GM12878 (cell line): ENCODE measurements around the gene NUP93. TPM values are rescaled to one million over a fixed set of nuclear protein-coding genes. Genes with fewer than 3 reads are reported as not detected.

Experiments used
- ATAC-seq: fragments of 200-7000 bp; cut with Tn5 transposase; 3 replicates; pipeline ENCODE4 v1.9.1; 2020; ENCODE audit warnings: mild to moderate bottlenecking, moderate library complexity
- BruUV-seq: library from RNA; stranded (reverse); fragments of 400-500 nt; replicated peaks from 2 replicates; lab custom pipeline; 2021; lab: Mats Ljungman, UMichigan
- CTCF ChIA-PET: fragments of 300-600 bp; sonication (Branson Sonifier 250); formaldehyde crosslinking; extraction: SDS; loops from one replicate; lab custom pipeline; 2021; ENCODE audit warnings: inconsistent platforms; lab: Yijun Ruan, JAX
- POLR2A ChIA-PET: fragments of 350-600 bp; formaldehyde crosslinking; extraction: SDS; loops from one replicate; lab custom pipeline; 2021; ENCODE audit warnings: inconsistent platforms; lab: Charles Lee
- RAD21 ChIA-PET: fragments of 300-600 bp; sonication (Branson Sonifier 250); formaldehyde crosslinking; loops from one replicate; lab custom pipeline; 2023; ENCODE audit warnings: antibody characterized with exemption; ENCODE audit not compliant: unreplicated experiment; lab: Charles Lee
- SMC1A ChIA-PET: fragments of 300-600 bp; sonication (Branson Sonifier 250); formaldehyde crosslinking; loops from one replicate; lab custom pipeline; 2023; ENCODE audit not compliant: unreplicated experiment, uncharacterized antibody; lab: Charles Lee
- DNase-seq: peaks from one replicate; pipeline ENCODE4 v3.0.0-alpha.2; 2011; ENCODE audit warnings: low read depth, low spot score
- FAIRE-seq: peaks from 3 replicates; lab custom pipeline; 2011; peaks lifted over from hg19 to GRCh38; lab: Jason Lieb, UNC
- H2AFZ ChIP-seq: 2 replicates; pipeline ENCODE4 v1.6.0; 2011; ENCODE audit warnings: low read depth, low read length, control low read depth; ENCODE audit not compliant: control insufficient read depth
- H3K27ac ChIP-seq: 2 replicates; pipeline ENCODE4 v1.5.1; 2011; ENCODE audit warnings: control low read depth; ENCODE audit not compliant: control insufficient read depth, insufficient read depth
- H3K27me3 ChIP-seq, 2 experiments: replicated peaks in 1 of 2; 2 replicates each; pipeline versions ENCODE4 v1.6.0 to v1.6.1; 2011; ENCODE audit warnings: low read length in 1 of 2; ENCODE audit not compliant: control insufficient read depth in 2 of 2, insufficient read depth in 2 of 2
- H3K36me3 ChIP-seq, 2 experiments: 2 replicates each; pipeline ENCODE4 v1.5.1; 2011; ENCODE audit warnings: low read length in 1 of 2; ENCODE audit not compliant: control insufficient read depth in 2 of 2, insufficient read depth in 2 of 2
- H3K4me1 ChIP-seq: 2 replicates; pipeline ENCODE4 v1.6.1; 2011; ENCODE audit warnings: mild to moderate bottlenecking, low read length, moderate library complexity, mixed read lengths; ENCODE audit not compliant: control insufficient read depth, insufficient read depth
- H3K4me2 ChIP-seq: 2 replicates; pipeline ENCODE4 v1.6.0; 2011; ENCODE audit warnings: control low read depth; ENCODE audit not compliant: control insufficient read depth, insufficient read depth
- H3K4me3 ChIP-seq: fragments of 200-600 bp; sonication (generic); 2 replicates; pipeline ENCODE4 v1.5.1; 2016
- H3K79me2 ChIP-seq: 2 replicates; pipeline ENCODE4 v1.6.0; 2011; ENCODE audit warnings: low read length; ENCODE audit not compliant: control insufficient read depth, insufficient read depth
- H3K9ac ChIP-seq: 2 replicates; pipeline ENCODE4 v1.8.0; 2011; ENCODE audit warnings: low read length, control low read depth, mixed read lengths; ENCODE audit not compliant: control insufficient read depth, insufficient read depth
- H3K9me3 ChIP-seq: replicated peaks from 3 replicates; pipeline ENCODE4 v1.5.1; 2011; ENCODE audit warnings: mild to moderate bottlenecking, low read length; ENCODE audit not compliant: control insufficient read depth, insufficient read depth
- H4K20me1 ChIP-seq: 2 replicates; pipeline ENCODE4 v1.6.0; 2011; ENCODE audit not compliant: control insufficient read depth, insufficient read depth
- CBX3 ChIP-seq: fragments of 200-600 bp; sonication (generic); IDR thresholded peaks from 2 replicates; pipeline ENCODE4 v1.6.1; 2016; ENCODE audit warnings: low read depth, borderline replicate concordance
- HDGF ChIP-seq: fragments of 450-650 bp; IDR thresholded peaks from 2 replicates; pipeline ENCODE4 v1.6.1; 2016; ENCODE audit warnings: antibody characterized with exemption
- MEF2B ChIP-seq: fragments of 450-650 bp; IDR thresholded peaks from 2 replicates; pipeline ENCODE4 v1.6.1; 2018; ENCODE audit warnings: mild to moderate bottlenecking, moderate library complexity; ENCODE audit not compliant: partially characterized antibody, poor library complexity, severe bottlenecking
- MXI1 ChIP-seq: fragments of 150-350 bp; IDR thresholded peaks from 2 replicates; pipeline ENCODE4 v1.6.1; 2011; ENCODE audit warnings: low read depth, mild to moderate bottlenecking, inconsistent platforms, low read length, improper control_type of control experiment
- NBN ChIP-seq: fragments of 450-650 bp; IDR thresholded peaks from 2 replicates; pipeline ENCODE4 v1.6.1; 2016
- NR2C2 ChIP-seq: IDR thresholded peaks from 2 replicates; pipeline ENCODE4 v1.6.1; 2011; ENCODE audit warnings: borderline replicate concordance, low read depth; ENCODE audit not compliant: control insufficient read depth, insufficient read length
- NRF1 ChIP-seq: conservative IDR thresholded peaks from 2 replicates; pipeline ENCODE4 v1.6.1; 2011; ENCODE audit warnings: mild to moderate bottlenecking, low read depth, low read length, improper control_type of control experiment
- REST ChIP-seq: IDR thresholded peaks from 2 replicates; pipeline ENCODE4 v1.6.1; 2012; ENCODE audit warnings: mild to moderate bottlenecking, low read depth, low read length
- SMAD1 ChIP-seq: fragments of 450-650 bp; IDR thresholded peaks from 2 replicates; pipeline ENCODE4 v1.6.1; 2018; ENCODE audit warnings: mild to moderate bottlenecking, low read depth; ENCODE audit not compliant: partially characterized antibody
- SREBF1 ChIP-seq: IDR thresholded peaks from 2 replicates; pipeline ENCODE4 v1.6.1; 2012; ENCODE audit warnings: mild to moderate bottlenecking, low read length
- SREBF2 ChIP-seq: IDR thresholded peaks from 2 replicates; pipeline ENCODE4 v1.6.1; 2012; ENCODE audit warnings: mild to moderate bottlenecking, low read length
- TAF1 ChIP-seq: IDR thresholded peaks from 2 replicates; pipeline ENCODE4 v1.6.1; 2011; ENCODE audit warnings: mild to moderate bottlenecking, low read depth, low read length, borderline replicate concordance
- TCF12 ChIP-seq: IDR thresholded peaks from 2 replicates; pipeline ENCODE4 v1.6.1; 2011; ENCODE audit warnings: low read depth, mild to moderate bottlenecking, low read length
- WGBS: methylation state at CpG from one replicate; pipeline ENCODE4 v1.1.6; 2016; ENCODE audit warnings: low lambda C conversion rate; ENCODE audit not compliant: insufficient replicate concordance, insufficient coverage; ENCODE audit errors: missing lambda C conversion rate; 5-methylcytosine and 5-hydroxymethylcytosine counted together
- in situ Hi-C: fragments of 300-500 bp; cut with MboI; formaldehyde crosslinking; loops from 9 replicates; pipeline ENCODE4 v1.14.3; 2018; ENCODE audit warnings: mixed read lengths
- intact Hi-C: fragments of 100-400 bp; cut with micrococcal nuclease; formaldehyde crosslinking; loops from one replicate; pipeline ENCODE4 v1.14.2; 2022; ENCODE audit not compliant: unreplicated experiment
- polyA plus RNA-seq, 11 experiments: library from polyadenylated mRNA; depleted of rRNA in 4 of 11; unstranded in 6 of 11; stranded (reverse) in 5 of 11; fragments of >200 nt; fragmentation: Nextera tagmentation in 4 of 11; fragmentation: Illumina TruSeq in 1 of 11; extraction: Ambion mirVana in 4 of 11; extraction: Trizol in 1 of 11; gene quantifications; 1 replicate in 1 of 11; 2 replicates in 10 of 11; pipeline versions ENCODE4 v1.2.1 to v1.2.3, GENCODE V29; 2011 to 2016; ENCODE audit warnings: inconsistent platforms in 2 of 11, missing spikeins in 2 of 11, low read depth in 1 of 11
- total RNA-seq, 4 experiments: library from RNA; depleted of rRNA in 3 of 4; stranded (reverse); fragments of >200 nt in 3 of 4; fragmentation: Illumina TruSeq in 1 of 4; extraction: Trizol in 1 of 4; gene quantifications; 2 replicates each; pipeline versions ENCODE4 v1.2.1 to v1.2.3, GENCODE V29; 2013 to 2021
- TF ChIP-seq, protein P1 (sequence below): IDR thresholded peaks from 2 replicates; pipeline ENCODE4 v1.6.1; 2012; ENCODE audit warnings: low read depth, low read length, improper control_type of control experiment

The NUP93 gene
- total and polyA plus RNA-seq, 10 of the 15 experiments (the other 5 are each of a cell fraction or from before 2014, with no cell fraction given) = 82.2 to 175 (median 101) TPM

- no peak overlapping the region for H3K9ac ChIP-seq
- FAIRE-seq = no peak
- TF ChIP-seq CBX3 (no peak), SREBF1 (no peak), MXI1 (no peak), NRF1 (no peak), HDGF (no peak), SMAD1 (no peak)
- TF ChIP-seq, all 136 proteins: peak for 0
- Histone ChIP-seq H2AFZ (peak overlapping the region; percentile 19), H3K4me2 (peak overlapping the region; percentile 53; the same call in 1 of the 2 replicates), H3K27me3 (no peaks in the 10 kb centered on the region), H3K27ac (no peak overlapping the region), H3K36me3 (no peaks in the 10 kb centered on the region), H3K4me3 (no peak overlapping the region), H3K79me2 (no peaks in the 10 kb centered on the region), H4K20me1 (no peaks in the 10 kb centered on the region), H3K9me3 (no peaks in the 10 kb centered on the region), H3K4me1 (peaks cover 33% of the 10 kb centered on the region)
- ChIA-PET POLR2A (interaction anchor here (1.0 to 1.1 kb wide), 2 partner anchors 73 to 89 kb away, joined by 3 read pairs; no protein-coding TSS in a partner anchor), RAD21 (interaction anchor here (1.4 to 1.8 kb wide), 2 partner anchors 53 to 93 kb away, joined by 6 to 10 read pairs; no protein-coding TSS in a partner anchor), SMC1A (interaction anchor here (0.9 to 6.1 kb wide), 6 partner anchors 11 to 187 kb away, joined by 3 to 41 read pairs (median 6); no protein-coding TSS in a partner anchor), CTCF (no interaction called here)
- DNase-seq = no peak
- BruUV-seq = no TSS peak
- intact Hi-C loops = no loop called here
- WGBS = 96% methylated on average over 14 of the region's 14 CpGs
- in situ Hi-C loops = no loop called here
- ATAC-seq = no peak
Observed at GRCh38 chr16:56858374-56858773, 128.4 kb downstream of the NUP93 start.

DNA sequence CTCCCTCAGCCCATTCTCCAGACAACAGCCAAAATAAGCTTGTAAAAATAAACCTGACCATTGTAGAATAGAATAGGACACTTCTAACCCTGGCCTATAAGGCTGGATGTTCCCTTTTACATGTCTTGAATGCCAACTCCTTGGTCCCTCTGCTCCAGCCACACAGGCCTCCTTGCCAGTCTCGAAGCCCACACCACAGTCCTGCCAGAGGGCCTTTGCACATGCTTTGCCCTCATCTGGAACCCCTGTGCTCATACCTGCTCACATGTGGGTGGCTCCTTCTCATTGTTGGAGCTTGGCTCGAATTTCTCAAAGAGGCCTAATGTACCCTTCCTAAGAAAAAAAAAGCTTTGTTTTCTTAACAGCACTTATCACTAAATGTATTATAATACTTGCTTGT, 129.7 kb downstream of the NUP93 start:
- Histone ChIP-seq H3K36me3 (no peaks in the 10 kb centered on the region), H3K9me3 (no peaks in the 10 kb centered on the region), H4K20me1 (no peaks in the 10 kb centered on the region), H3K4me2 (no peak overlapping the region; the same call in 1 of the 2 replicates), H3K27ac (no peak overlapping the region), H3K4me3 (no peak overlapping the region), H3K4me1 (peaks cover 33% of the 10 kb centered on the region), H3K9ac (no peak overlapping the region), H3K27me3 (no peaks in the 10 kb centered on the region), H3K79me2 (no peaks in the 10 kb centered on the region), H2AFZ (no peak overlapping the region)
- FAIRE-seq (no peak), DNase-seq (no peak), ATAC-seq (no peak)
- intact Hi-C loops = loop anchor here (1.0 to 5.0 kb wide), 3 partner anchors 51 to 188 kb away; partner anchors contain the start of gene HERPUD1
- BruUV-seq = no TSS peak
- in situ Hi-C loops = no loop called here
- ChIA-PET RAD21 (interaction anchor here (0.9 to 2.2 kb wide), 11 partner anchors 10 to 282 kb away, joined by 3 to 10 read pairs (median 4); partner anchors contain the start of gene NLRC5), POLR2A (interaction anchor here (0.6 to 1.0 kb wide), 3 partner anchors 88 to 112 kb away, joined by 3 to 5 read pairs (median 4); no protein-coding TSS in a partner anchor), SMC1A (interaction anchor here (0.6 to 6.1 kb wide), 11 partner anchors 10 to 106 kb away, joined by 3 to 41 read pairs (median 4); no protein-coding TSS in a partner anchor), CTCF (interaction anchor here (0.8 to 11.7 kb wide), 8 partner anchors 9 to 106 kb away, joined by 3 to 247 read pairs (median 4); no protein-coding TSS in a partner anchor)
- 50% methylated on average over 2 of the region's 2 CpGs for WGBS
- TF ChIP-seq TCF12 = no peak
- TF ChIP-seq TAF1 = no peak
- no peak for TF ChIP-seq NR2C2
- TF ChIP-seq, protein P1, sequence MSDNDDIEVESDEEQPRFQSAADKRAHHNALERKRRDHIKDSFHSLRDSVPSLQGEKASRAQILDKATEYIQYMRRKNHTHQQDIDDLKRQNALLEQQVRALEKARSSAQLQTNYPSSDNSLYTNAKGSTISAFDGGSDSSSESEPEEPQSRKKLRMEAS = no peak
- TF ChIP-seq SREBF2 = no peak
- no peak for TF ChIP-seq REST
- no peak for TF ChIP-seq NBN
- TF ChIP-seq MEF2B = no peak
